Fibroblast of skin of right quadriceps (primary cell): ENCODE results near the gene SEMA6A.

Source experiments
- DNase-seq: peaks from one replicate; pipeline ENCODE4 v3.0.0-alpha.2; 2013

The SEMA6A gene

GRCh38 chr5:116488356-116489041 lies 86.1 kb downstream of the SEMA6A start:
- DNase-seq = peak; percentile 40

- no peak for DNase-seq
Measured at GRCh38 chr5:116487045-116487444, 87.6 kb downstream of the SEMA6A start.

DNA sequence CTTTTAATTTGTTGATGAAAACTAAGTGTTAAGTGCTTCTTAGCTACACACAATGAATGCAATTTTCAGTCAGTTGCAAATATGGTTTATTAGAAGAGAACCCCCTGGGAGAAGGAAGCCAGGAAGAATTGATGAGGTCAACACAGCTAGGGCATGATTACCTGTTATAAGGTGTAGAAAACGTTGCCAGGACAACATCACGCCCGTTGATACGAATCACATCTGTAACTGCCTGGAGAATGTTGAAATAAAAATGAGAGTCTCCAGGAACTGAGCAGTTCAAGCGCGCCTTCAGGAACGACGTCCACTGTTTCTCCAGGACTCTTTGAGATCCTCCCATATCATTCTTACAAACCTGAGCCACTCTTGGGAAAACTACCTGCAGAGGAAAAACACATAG lies 88.0 kb downstream of the SEMA6A start:
- no peak for DNase-seq

GRCh38 chr5:116484645-116485044 lies 90.0 kb downstream of the SEMA6A start:
- no peak for DNase-seq

DNA sequence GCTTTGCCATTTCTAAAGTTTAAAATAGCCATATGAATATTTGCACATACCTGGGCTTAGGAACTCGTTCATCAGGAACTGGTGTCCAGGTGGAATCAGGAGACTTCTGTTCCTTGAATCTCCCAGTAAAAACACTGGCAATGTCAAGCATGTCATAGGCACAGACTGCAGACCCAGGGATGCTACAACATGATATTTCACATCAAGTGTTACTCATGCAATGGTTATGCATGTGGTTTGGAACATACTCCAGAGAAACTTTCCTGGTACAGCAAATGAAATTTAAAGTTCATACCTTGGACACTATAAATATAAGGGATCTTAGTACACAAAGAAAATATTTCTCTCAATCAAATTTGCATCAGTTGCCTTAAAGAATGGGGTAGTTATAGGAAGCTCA lies 92.2 kb downstream of the SEMA6A start:
- DNase-seq = peak; percentile 76

- peak; percentile 22 for DNase-seq
Measured at GRCh38 chr5:116480894-116481510, 93.6 kb downstream of the SEMA6A start.

- DNase-seq = peak; percentile 44
Measured at GRCh38 chr5:116479776-116480675, 94.6 kb downstream of the SEMA6A start.

GRCh38 chr5:116478491-116478890 lies 96.1 kb downstream of the SEMA6A start:
- DNase-seq = no peak

- DNase-seq = no peak
Measured at GRCh38 chr5:116476897-116477537, 97.6 kb downstream of the SEMA6A start.

GRCh38 chr5:116475338-116475737 lies 99.3 kb downstream of the SEMA6A start:
- DNase-seq = no peak

DNA sequence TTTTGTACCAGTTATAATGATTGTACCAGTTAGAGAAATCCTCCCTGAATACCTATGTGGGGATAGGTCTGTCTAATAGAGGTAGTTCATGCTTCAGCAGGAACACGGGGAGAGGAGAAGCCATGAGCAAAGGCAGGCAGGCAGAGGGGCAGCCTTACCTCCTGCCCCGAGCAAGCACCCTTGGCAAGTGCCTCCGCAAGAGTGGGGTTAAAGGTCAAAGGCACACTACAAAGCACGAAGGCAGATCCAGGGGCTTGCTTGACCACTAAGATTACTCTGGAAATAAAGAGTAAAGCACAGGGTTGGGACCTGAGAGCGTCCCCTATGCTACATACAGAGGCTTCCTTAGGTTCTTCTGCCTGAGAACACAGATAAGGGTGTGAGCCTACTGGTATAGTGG lies 100.9 kb downstream of the SEMA6A start:
- DNase-seq = no peak

- DNase-seq = no peak
Measured at GRCh38 chr5:116472274-116472673, 102.3 kb downstream of the SEMA6A start.

- no peak for DNase-seq
Measured at GRCh38 chr5:116469631-116470030, 105.0 kb downstream of the SEMA6A start.

GRCh38 chr5:116468583-116468982 lies 106.0 kb downstream of the SEMA6A start:
- no peak for DNase-seq

DNA sequence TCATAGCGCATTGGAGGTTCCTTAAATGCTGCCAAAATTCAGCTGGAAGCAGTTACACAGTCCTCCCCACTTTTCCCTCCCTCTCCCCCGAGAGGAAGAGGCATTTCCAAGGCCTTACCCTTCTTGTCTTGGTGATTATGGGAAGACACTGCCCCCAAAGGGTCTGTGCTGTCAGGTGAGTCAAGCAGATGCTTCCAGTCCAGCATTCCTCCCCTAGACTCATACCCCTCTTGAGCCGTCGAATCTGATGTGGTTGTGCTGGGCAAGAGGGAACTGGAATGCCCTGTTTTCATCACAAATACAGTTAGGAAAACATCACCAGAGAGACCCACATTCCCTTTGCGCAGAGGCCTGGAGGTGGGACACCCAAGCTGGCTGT lies 107.2 kb downstream of the SEMA6A start:
- no peak for DNase-seq

DNA sequence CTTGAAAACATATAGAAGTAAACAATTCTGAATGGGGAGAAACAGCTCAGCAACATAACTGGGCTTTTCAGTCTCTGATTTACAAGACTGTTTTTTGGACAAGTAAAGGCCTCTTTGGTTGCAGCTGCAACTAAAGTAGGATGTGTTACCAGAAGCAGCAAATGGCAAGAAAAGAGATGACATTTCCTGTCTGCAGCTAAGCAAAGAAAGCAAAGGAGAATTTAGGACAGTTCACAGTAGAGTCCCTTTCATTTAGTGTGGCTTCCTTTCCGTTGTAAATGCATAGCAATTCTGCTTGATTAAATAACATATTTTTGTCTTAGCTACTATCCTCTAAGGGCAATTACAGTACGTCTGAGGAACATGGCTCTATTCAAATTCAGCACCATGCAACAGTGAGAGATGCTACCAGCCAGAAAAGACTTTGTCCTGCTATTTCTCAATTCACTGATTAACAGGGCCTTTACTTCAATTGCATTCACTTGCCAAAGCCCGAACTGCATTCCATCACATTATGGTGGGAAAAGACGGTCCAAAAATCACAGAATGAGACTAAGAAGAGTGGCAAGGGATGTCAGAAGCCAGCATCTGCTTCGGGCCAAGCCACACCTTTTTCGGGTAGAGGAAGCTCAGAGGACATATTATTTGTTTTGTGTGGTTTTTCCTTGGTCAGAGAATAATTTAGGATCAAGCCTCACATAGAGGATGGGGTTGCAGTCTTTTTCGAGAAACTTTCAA lies 107.7 kb downstream of the SEMA6A start:
- DNase-seq = no peak

GRCh38 chr5:116465411-116465810 lies 109.2 kb downstream of the SEMA6A start:
- DNase-seq = no peak

DNA sequence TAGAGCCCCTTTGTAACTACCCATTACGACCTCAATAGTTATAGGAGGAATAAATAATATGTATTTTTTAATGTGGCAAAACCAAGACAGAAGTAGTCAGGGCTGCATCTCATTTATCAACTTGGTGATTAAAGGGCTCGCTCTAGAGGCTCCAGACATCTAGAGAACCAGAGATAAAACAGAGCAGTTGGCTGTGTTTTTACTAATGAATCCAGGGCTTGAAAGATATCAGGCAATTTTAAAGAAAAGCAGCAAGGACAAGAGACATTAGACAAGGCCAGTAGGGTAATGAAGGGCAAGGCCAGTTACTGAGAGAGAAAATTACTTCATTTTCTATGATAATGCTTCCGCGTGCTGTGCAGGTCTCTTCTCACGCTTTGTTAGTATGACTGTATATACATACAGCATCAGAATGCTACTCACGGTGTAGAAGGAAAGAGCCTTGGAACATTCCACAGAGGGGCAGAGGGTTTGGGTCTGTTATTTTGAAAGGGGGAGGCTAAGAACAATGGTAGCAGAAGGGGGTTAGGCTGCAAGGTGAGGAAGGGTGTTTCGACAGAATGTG lies 110.4 kb downstream of the SEMA6A start:
- no peak for DNase-seq

GRCh38 chr5:116462500-116462899 lies 112.1 kb downstream of the SEMA6A start:
- no peak for DNase-seq

GRCh38 chr5:116459301-116459700 lies 115.3 kb downstream of the SEMA6A start:
- DNase-seq = no peak

- DNase-seq = no peak
Measured at GRCh38 chr5:116457062-116457461, 117.6 kb downstream of the SEMA6A start.

DNA sequence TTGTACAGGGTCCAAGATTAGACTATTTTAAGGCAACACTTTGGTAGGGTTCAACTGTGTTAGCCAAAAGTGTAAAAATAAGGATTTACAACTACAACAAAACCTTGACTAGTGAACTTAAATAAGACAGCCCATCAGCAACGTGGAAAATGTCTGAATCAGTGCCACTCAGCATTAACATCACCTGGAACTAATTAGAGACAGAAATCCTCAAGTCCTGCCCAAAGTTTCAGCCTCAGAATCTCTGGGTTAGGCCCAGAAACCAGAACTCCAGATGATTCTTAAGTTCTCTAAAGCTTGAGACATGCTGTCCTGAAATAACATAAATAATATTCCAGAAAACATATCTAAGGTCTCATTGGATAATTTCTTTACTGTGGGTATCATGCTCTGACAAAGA lies 118.6 kb downstream of the SEMA6A start:
- DNase-seq = peak; percentile 29
